GM12878 (cell line): ENCODE data around the gene LEKR1. TPM values are rescaled to one million over a fixed set of nuclear protein-coding genes. Genes with fewer than 3 reads are reported as not detected.

ENCODE experiments used
- BHLHE40 ChIP-seq, 2 experiments: fragments of 450-650 bp in 1 of 2; IDR thresholded peaks; 2 replicates each; pipeline ENCODE4 v1.6.1; 2011 to 2017; ENCODE audit warnings: low read depth in 2 of 2, borderline replicate concordance in 1 of 2, improper control_type of control experiment in 1 of 2, low read length in 1 of 2, mild to moderate bottlenecking in 1 of 2
- CBFB ChIP-seq: IDR thresholded peaks from 2 replicates; pipeline ENCODE4 v1.6.1; 2016; ENCODE audit warnings: antibody characterized with exemption, low read depth
- CEBPB ChIP-seq, 2 experiments: fragments of 150-350 bp in 1 of 2; IDR thresholded peaks; 2 replicates each; pipeline ENCODE4 v1.6.1; 2012 to 2014; ENCODE audit warnings: low read depth in 2 of 2, low read length in 2 of 2, borderline replicate concordance in 1 of 2, inconsistent platforms in 1 of 2
- CHD4 ChIP-seq: fragments of 200-600 bp; sonication (generic); IDR thresholded peaks from 2 replicates; pipeline ENCODE4 v1.6.1; 2016; ENCODE audit warnings: mild to moderate bottlenecking
- CTCF ChIP-seq, 3 experiments: IDR thresholded peaks in 2 of 3; conservative IDR thresholded peaks in 1 of 3; 2 replicates each; pipeline ENCODE4 v1.5.1; 2011; ENCODE audit warnings: low read depth in 3 of 3, low read length in 3 of 3, mild to moderate bottlenecking in 3 of 3, control low read depth in 2 of 3, moderate library complexity in 2 of 3, inconsistent platforms in 1 of 3, mixed read lengths in 1 of 3; ENCODE audit not compliant: control insufficient read depth in 2 of 3, insufficient read depth in 1 of 3; ENCODE audit errors: extremely low read depth in 1 of 3
- EGR1 ChIP-seq, 2 experiments: IDR thresholded peaks; 1 replicate in 1 of 2; 2 replicates in 1 of 2; pipeline ENCODE4 v1.6.1; 2011 to 2012; ENCODE audit warnings: low read depth in 2 of 2, low read length in 2 of 2, borderline replicate concordance in 1 of 2, mild to moderate bottlenecking in 1 of 2, moderate library complexity in 1 of 2
- FOXM1 ChIP-seq: IDR thresholded peaks from 2 replicates; pipeline ENCODE4 v1.6.1; 2012; ENCODE audit warnings: low read depth, mild to moderate bottlenecking, inconsistent platforms, low read length, moderate library complexity
- HDGF ChIP-seq: fragments of 450-650 bp; IDR thresholded peaks from 2 replicates; pipeline ENCODE4 v1.6.1; 2016; ENCODE audit warnings: antibody characterized with exemption
- MLLT1 ChIP-seq: fragments of 450-650 bp; IDR thresholded peaks from 2 replicates; pipeline ENCODE4 v1.6.1; 2016; ENCODE audit warnings: mild to moderate bottlenecking
- NR2C2 ChIP-seq: IDR thresholded peaks from 2 replicates; pipeline ENCODE4 v1.6.1; 2011; ENCODE audit warnings: borderline replicate concordance, low read depth; ENCODE audit not compliant: control insufficient read depth, insufficient read length
- NR2F1 ChIP-seq: fragments of 450-650 bp; conservative IDR thresholded peaks from 2 replicates; pipeline ENCODE4 v1.6.1; 2017; ENCODE audit warnings: mild to moderate bottlenecking
- PAX5 ChIP-seq: IDR thresholded peaks from 2 replicates; pipeline ENCODE4 v1.6.1; 2011; ENCODE audit warnings: low read depth, low read length, borderline replicate concordance
- SKIL ChIP-seq: fragments of 450-650 bp; IDR thresholded peaks from 2 replicates; pipeline ENCODE4 v1.6.1; 2017; ENCODE audit warnings: mild to moderate bottlenecking, low read depth, inconsistent platforms; ENCODE audit not compliant: poor library complexity, severe bottlenecking
- SMARCA5 ChIP-seq: fragments of 450-650 bp; IDR thresholded peaks from 2 replicates; pipeline ENCODE4 v1.6.1; 2017; ENCODE audit warnings: mild to moderate bottlenecking
- polyA plus RNA-seq, 11 experiments: library from polyadenylated mRNA; depleted of rRNA in 4 of 11; unstranded in 6 of 11; stranded (reverse) in 5 of 11; fragments of >200 nt; fragmentation: Nextera tagmentation in 4 of 11; fragmentation: Illumina TruSeq in 1 of 11; extraction: Ambion mirVana in 4 of 11; extraction: Trizol in 1 of 11; gene quantifications; 1 replicate in 1 of 11; 2 replicates in 10 of 11; pipeline versions ENCODE4 v1.2.1 to v1.2.3, GENCODE V29; 2011 to 2016; ENCODE audit warnings: inconsistent platforms in 2 of 11, missing spikeins in 2 of 11, low read depth in 1 of 11
- total RNA-seq, 4 experiments: library from RNA; depleted of rRNA in 3 of 4; stranded (reverse); fragments of >200 nt in 3 of 4; fragmentation: Illumina TruSeq in 1 of 4; extraction: Trizol in 1 of 4; gene quantifications; 2 replicates each; pipeline versions ENCODE4 v1.2.1 to v1.2.3, GENCODE V29; 2013 to 2021
- TF ChIP-seq, protein P1 (sequence below): fragments of 450-650 bp; formaldehyde crosslinking; IDR thresholded peaks from 2 replicates; pipeline ENCODE4 v1.5.0; 2022; ENCODE audit warnings: mild to moderate bottlenecking, missing genetic modification characterization
- TF ChIP-seq, protein P2 (sequence below): fragments of 450-650 bp; IDR thresholded peaks from 2 replicates; pipeline ENCODE4 v1.6.1; 2017; ENCODE audit warnings: mild to moderate bottlenecking, moderate library complexity

Gene LEKR1
- total and polyA plus RNA-seq, 10 of the 15 experiments (the other 5 are each of a cell fraction or from before 2014, with no cell fraction given), result 0.48 to 3.2 (median 1.3) TPM

- TF ChIP-seq MLLT1 (peak; percentile 55; the same call in 1 of the 2 replicates), NR2C2 (no peak), CBFB (no peak), CEBPB (IDR thresholded peaks at IDR 0.05; ENCODE audit: borderline replicate concordance in 1 of 2, low read depth in 2 of 2, low read length in 2 of 2) (no peak), PAX5 (no peak), CHD4 (no peak), HDGF (no peak), NR2F1 (0 out of 2 replicates have a peak, but pooled peaks have one; percentile 22), BHLHE40 (IDR thresholded peaks at IDR 0.05; ENCODE audit: borderline replicate concordance in 1 of 2, low read depth in 2 of 2, low read length in 1 of 2) (peak; percentile 37 to 56; a peak in 1 of 4 replicates), EGR1 (IDR thresholded peaks at IDR 0.05; ENCODE audit: borderline replicate concordance in 1 of 2, low read depth in 2 of 2, low read length in 2 of 2) (no peak), SMARCA5 (0 out of 2 replicates have a peak, but pooled peaks have one; percentile 23), SKIL (peak; percentile 51), CTCF (IDR thresholded peaks at IDR 0.05 in 2 of 3, conservative IDR thresholded peaks at IDR 0.05 in 1 of 3; ENCODE audit: control insufficient read depth in 2 of 3, extremely low read depth in 1 of 3, insufficient read depth in 1 of 3, low read depth in 3 of 3, low read length in 3 of 3) (no peak), FOXM1 (no peak)
- TF ChIP-seq, protein P1, sequence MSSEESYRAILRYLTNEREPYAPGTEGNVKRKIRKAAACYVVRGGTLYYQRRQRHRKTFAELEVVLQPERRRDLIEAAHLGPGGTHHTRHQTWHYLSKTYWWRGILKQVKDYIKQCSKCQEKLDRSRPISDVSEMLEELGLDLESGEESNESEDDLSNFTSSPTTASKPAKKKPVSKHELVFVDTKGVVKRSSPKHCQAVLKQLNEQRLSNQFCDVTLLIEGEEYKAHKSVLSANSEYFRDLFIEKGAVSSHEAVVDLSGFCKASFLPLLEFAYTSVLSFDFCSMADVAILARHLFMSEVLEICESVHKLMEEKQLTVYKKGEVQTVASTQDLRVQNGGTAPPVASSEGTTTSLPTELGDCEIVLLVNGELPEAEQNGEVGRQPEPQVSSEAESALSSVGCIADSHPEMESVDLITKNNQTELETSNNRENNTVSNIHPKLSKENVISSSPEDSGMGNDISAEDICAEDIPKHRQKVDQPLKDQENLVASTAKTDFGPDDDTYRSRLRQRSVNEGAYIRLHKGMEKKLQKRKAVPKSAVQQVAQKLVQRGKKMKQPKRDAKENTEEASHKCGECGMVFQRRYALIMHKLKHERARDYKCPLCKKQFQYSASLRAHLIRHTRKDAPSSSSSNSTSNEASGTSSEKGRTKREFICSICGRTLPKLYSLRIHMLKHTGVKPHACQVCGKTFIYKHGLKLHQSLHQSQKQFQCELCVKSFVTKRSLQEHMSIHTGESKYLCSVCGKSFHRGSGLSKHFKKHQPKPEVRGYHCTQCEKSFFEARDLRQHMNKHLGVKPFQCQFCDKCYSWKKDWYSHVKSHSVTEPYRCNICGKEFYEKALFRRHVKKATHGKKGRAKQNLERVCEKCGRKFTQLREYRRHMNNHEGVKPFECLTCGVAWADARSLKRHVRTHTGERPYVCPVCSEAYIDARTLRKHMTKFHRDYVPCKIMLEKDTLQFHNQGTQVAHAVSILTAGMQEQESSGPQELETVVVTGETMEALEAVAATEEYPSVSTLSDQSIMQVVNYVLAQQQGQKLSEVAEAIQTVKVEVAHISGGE, result no peak
- TF ChIP-seq, protein P2, sequence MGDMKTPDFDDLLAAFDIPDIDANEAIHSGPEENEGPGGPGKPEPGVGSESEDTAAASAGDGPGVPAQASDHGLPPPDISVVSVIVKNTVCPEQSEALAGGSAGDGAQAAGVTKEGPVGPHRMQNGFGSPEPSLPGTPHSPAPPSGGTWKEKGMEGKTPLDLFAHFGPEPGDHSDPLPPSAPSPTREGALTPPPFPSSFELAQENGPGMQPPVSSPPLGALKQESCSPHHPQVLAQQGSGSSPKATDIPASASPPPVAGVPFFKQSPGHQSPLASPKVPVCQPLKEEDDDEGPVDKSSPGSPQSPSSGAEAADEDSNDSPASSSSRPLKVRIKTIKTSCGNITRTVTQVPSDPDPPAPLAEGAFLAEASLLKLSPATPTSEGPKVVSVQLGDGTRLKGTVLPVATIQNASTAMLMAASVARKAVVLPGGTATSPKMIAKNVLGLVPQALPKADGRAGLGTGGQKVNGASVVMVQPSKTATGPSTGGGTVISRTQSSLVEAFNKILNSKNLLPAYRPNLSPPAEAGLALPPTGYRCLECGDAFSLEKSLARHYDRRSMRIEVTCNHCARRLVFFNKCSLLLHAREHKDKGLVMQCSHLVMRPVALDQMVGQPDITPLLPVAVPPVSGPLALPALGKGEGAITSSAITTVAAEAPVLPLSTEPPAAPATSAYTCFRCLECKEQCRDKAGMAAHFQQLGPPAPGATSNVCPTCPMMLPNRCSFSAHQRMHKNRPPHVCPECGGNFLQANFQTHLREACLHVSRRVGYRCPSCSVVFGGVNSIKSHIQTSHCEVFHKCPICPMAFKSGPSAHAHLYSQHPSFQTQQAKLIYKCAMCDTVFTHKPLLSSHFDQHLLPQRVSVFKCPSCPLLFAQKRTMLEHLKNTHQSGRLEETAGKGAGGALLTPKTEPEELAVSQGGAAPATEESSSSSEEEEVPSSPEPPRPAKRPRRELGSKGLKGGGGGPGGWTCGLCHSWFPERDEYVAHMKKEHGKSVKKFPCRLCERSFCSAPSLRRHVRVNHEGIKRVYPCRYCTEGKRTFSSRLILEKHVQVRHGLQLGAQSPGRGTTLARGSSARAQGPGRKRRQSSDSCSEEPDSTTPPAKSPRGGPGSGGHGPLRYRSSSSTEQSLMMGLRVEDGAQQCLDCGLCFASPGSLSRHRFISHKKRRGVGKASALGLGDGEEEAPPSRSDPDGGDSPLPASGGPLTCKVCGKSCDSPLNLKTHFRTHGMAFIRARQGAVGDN, result peak; percentile 44; the same call in 1 of the 2 replicates
These were observed 203.2 kb downstream of the LEKR1 start (continued) for GRCh38 chr3:157029365-157029790.
